HG03196 (cell line): Measurements from ENCODE around the gene FEM1C.

Experiments
- ATAC-seq: cut with Tn5 transposase; IDR thresholded peaks from one replicate; pipeline ENCODE4 v1.9.1; 2021; ENCODE audit not compliant: unreplicated experiment

The FEM1C gene

GRCh38 chr5:115522832-115523403 is 21.7 kb downstream of the FEM1C start:
- ATAC-seq, result no peak

- no peak for ATAC-seq
These were observed 24.4 kb downstream of the FEM1C start for GRCh38 chr5:115520191-115520590.

GRCh38 chr5:115516372-115516771 is 28.2 kb downstream of the FEM1C start:
- ATAC-seq, result no peak

- ATAC-seq, result no peak
These were observed 30.4 kb downstream of the FEM1C start for GRCh38 chr5:115514220-115514619.

GRCh38 chr5:115511632-115512031 is 32.9 kb downstream of the FEM1C start:
- ATAC-seq, result no peak

GRCh38 chr5:115510145-115510645 is 34.4 kb downstream of the FEM1C start:
- ATAC-seq, result no peak

DNA sequence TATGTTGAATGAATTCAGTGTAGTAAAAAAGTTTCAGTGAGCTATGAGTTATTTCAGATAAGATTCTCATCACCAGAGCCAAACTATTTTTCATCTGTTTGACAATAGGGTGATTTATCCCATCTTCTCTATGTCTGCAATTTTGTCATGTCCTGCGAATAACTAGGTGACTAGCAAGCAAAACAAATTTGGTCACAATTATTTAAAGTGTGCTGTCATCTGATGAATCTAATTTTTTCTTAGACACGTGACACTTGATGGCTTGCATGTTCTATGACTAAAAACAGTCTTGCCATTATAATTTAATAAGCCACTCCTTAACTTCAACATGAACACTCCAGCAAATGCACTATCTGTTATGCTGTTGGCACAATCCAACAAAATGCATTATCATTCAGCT is 35.0 kb downstream of the FEM1C start:
- no peak for ATAC-seq

DNA sequence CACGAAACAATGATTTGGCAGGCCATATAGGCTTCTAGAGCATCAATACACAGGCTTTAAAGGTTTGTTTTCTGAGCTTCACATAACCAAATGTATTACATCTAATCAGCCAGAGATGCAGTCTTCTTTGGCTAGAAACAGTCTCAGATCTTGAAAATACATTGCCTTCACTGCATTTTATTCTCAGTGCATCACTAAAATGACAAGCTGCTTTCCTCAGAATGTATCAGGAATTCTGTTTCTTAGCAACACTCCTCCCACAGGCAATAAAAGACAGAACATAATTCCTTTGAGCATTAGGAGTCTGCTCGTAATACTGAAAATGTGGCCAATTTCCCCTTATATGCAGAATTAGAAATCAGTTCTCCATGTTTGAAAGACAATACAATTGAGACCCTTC is 36.9 kb downstream of the FEM1C start:
- ATAC-seq, result no peak

- ATAC-seq, result no peak
These were observed 41.2 kb downstream of the FEM1C start for GRCh38 chr5:115503420-115503819.

DNA sequence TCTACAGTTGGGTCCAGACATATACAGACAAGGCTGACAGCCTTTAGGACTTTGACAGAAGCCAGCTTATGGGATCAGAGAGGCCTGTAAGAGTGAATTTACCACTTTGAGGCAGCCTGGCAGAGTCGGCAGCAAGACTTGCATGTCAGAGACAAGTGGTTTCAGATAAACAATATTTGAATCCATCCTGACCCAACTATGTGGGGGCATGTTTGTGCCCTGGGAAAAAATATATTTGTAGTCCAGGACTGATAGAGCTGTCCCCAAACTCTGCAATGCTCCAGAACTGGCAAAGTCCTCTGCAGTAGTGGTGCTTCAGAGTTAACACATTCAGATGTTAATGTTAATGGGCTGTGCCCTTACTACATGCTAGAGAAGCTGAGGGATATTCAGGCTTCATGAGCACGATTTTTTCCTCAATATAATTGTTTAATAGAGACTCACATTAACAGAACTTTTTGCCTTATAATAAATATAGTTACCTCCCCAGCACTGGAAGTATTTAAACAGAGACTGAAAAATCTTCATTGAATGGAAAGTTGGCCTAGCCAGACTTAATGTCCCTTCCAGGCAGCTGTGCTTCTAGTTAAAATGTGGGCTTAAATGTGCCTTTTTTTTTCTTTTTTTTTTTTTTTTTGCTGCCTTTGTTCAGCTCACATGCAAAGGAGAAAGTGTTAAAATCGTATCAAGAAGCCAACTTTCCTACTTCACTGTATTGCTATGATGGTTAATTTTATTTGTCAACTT is 42.9 kb downstream of the FEM1C start:
- ATAC-seq, result no peak

- no peak for ATAC-seq
These were observed 44.4 kb downstream of the FEM1C start for GRCh38 chr5:115500225-115500624.

DNA sequence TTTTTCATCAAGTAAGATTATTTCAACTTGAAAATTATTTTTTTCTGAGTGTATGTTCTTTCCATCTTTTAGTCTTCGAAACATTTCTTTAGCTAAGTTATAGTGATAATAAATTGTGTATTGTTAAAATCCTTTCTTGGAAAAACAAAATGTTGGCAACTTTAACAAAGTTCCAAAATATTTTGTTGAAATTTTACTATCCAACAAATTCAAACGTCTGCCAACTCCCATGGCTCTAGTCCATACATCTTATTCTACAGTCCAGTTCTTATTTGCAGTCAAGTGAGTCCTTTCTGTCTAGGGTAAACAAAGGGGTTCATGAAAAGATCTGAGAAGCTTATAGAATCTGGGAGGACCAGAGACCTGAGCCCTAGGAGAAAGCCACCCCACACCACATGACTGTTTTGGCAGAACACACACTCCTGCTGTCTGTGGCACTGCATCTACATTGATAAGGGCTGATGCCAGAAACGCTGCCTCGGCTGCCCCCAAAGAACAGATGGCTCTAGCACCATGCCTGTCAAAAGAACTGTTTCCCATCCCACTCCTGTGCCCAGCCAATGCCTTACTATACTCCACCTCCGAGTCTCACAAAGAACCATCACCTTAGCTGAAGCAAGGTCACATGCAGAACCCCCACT is 47.5 kb downstream of the FEM1C start:
- ATAC-seq, result no peak

DNA sequence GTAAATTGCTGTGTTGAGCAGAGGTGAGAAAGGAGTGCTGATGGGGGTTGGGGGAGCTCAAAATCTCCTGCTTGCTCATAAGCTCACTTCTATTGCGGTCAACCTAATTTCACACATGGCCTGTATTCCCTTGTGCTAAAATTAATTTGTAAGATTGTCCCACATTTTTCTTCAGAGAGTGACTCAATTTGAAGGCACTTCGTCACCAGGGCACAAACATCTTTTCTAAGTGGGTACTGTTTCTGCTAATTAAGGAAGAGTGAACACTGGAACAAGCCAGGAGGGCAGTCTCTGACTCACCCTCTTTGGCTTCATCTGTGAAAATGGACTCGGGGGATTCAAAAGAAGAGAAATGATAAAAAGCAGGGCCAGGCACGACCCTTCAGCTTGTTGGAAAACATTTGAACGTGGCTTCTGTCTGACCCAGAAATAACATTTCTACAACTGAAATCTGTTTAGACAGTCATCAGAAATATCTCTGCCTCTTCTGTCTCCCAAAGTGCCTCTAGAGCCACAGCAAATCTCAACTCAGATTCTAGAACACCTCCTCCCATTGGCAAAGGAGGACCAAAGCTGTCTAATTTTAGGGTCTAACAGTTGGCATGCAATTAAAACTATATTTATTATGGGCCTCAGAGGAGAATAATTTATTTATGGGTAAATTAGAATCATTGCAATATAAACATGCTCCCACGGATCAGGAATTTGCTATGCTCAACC is 49.8 kb downstream of the FEM1C start:
- ATAC-seq, result no peak

DNA sequence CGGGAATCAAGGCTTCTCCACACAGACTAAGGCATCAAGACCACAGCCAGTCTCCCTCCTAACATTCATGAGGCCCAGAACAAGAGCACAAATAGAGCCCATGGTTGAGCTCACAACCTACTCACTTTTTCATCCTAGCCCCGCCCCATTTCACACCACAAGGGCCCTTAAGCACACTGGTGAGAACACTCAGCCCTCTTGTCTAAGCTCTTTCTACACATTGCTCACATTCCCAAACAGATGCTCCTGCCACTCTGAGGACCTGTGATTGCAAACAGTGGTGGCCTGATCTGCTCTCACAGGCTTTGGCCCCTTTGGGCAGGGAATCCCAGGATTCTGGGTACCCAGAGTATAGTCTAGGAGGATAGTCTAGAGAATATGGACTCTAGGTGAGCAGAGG is 54.0 kb downstream of the FEM1C start:
- no peak for ATAC-seq

GRCh38 chr5:115489733-115490132 is 54.8 kb downstream of the FEM1C start:
- ATAC-seq, result no peak

DNA sequence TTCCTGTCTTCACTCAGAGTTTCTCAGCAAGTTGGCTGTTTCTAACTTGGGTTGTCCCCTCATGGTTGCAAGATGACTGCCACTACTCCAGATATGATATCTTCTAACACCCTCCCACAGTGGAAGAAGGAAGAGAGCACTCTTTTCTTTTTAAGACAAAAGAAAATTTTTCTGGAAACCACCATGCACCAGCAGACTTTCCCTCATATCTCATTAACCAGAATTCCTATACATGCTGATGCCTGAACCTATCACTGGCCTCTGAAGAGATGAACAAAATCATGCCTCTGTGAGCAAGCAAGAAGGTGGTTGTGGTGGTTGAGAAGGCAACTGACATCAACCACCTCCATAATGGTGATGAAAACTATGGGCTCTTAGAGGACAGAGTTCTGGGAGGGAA is 56.8 kb downstream of the FEM1C start:
- no peak for ATAC-seq

DNA sequence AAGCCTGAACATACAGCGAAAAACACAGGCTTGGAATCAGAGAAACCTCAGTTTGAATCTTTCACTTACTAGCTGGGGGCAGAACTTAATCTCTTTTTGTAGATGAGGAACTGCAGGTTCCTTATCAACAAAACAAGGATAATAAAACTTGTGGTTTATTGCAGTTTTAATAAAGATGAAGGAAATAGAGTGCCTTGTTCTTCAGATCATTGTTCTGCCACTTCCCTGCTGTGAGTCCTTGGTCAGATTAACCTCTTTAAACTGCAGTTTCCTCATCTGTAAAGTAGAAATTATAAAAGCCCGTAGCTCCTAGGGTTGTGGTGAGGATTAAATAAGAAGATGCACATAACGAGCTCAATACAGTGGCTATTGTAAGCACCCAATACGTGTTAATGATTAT is 57.4 kb downstream of the FEM1C start:
- no peak for ATAC-seq

DNA sequence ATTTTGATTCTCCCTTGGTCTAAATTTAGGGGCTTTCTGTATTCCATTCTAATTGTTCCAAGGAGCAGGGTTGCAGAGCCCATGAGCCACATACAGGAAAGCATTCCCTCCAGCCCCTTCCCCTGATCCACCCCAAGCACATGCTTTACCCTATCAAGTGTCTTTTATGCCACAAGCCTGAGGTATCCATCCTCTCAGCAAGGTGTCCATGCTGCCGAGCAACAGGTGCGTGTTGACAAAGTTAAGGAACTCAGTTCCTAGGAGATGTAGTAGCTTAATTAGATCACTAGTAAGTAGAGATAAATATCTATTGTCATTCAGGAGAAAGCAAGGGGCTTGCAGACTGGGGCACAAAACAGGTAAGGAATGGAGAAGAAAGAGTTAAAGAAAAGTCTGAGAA is 57.8 kb downstream of the FEM1C start:
- ATAC-seq, result no peak

DNA sequence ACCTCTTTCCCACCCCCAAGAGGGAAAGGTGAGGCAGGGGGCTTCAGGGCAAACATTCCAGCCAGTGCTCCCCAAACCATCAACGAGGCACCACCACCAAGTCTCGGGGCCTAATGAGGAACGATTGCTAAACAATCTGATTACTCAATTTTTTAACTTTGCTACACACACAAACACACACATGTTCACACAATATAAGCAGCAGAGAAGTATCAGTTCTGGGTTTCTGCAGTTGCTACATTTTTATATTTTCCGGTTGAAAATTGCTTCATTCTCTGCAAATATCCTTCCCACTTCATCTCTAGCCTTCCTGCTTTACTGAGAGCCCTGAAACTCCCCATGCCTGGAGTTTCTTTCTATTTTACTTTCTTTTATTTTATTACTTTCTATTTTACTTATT is 60.2 kb downstream of the FEM1C start:
- ATAC-seq, result no peak

DNA sequence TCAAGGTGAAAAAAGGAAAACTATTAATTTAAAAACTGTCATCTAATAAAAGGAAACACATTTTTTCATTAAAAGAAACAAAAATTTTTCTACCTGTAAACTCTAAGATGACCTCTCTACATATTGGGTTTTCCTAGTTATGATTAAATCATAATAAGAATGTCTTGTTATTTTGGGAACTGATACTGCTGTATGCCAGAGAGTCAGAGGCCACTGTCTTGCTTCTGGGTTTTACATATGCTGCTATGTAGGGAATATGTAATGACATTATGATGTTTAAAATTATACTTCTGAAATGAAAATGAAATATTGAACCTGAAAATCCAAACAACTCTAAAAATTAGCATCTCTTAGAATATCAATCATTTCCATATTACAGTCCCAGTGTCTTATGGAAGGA is 63.7 kb downstream of the FEM1C start:
- ATAC-seq, result no peak

GRCh38 chr5:115480271-115480670 is 64.3 kb downstream of the FEM1C start:
- ATAC-seq, result no peak
